Esophagus muscularis mucosa (tissue), 3 donors: ENCODE data around the gene ABHD12.

Experiments
- EP300 ChIP-seq: sonication (generic); formaldehyde crosslinking; IDR thresholded peaks from one replicate; pipeline ENCODE4 v1.6.1; 2017; ENCODE audit warnings: antibody characterized with exemption
- TF ChIP-seq, protein P1 (sequence below), 3 experiments: fragments of 200-600 bp in 2 of 3; fragments of 450-650 bp in 1 of 3; sonication (generic) in 2 of 3; IDR thresholded peaks; one replicate each; pipeline ENCODE4 v1.5.1; 2017 to 2019; ENCODE audit warnings: antibody characterized with exemption in 3 of 3, mild to moderate bottlenecking in 2 of 3, moderate library complexity in 1 of 3

DNA sequence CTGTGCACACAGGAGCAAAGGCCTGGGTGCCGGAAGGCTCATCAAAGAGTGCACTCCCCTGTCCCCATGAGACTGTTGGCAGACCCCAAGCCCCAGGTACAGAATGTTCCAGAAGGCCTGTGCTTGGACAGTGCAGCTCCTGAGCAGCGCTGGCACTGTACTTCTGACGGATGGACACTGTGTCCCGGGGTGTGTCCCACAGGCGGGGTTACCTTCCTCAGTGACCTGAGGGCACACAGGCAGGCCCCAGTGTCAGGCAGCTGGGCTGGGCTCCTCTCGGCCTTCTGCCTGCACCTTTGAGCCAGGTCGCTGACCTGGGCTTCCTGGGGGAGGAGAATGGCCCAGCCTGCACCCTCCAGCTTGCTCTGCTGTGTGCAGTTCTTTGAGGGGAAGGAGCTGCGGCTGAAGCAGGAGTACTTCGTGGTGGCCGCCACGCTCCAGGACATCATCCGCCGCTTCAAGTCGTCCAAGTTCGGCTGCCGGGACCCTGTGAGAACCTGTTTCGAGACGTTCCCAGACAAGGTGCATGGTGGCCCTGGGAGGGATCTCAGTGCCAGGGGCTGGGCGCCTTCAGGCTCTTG lies 112.6 kb downstream of the ABHD12 start:
- TF ChIP-seq, protein P1, sequence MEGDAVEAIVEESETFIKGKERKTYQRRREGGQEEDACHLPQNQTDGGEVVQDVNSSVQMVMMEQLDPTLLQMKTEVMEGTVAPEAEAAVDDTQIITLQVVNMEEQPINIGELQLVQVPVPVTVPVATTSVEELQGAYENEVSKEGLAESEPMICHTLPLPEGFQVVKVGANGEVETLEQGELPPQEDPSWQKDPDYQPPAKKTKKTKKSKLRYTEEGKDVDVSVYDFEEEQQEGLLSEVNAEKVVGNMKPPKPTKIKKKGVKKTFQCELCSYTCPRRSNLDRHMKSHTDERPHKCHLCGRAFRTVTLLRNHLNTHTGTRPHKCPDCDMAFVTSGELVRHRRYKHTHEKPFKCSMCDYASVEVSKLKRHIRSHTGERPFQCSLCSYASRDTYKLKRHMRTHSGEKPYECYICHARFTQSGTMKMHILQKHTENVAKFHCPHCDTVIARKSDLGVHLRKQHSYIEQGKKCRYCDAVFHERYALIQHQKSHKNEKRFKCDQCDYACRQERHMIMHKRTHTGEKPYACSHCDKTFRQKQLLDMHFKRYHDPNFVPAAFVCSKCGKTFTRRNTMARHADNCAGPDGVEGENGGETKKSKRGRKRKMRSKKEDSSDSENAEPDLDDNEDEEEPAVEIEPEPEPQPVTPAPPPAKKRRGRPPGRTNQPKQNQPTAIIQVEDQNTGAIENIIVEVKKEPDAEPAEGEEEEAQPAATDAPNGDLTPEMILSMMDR (IDR thresholded peaks at IDR 0.05), result no peak
- no peak for TF ChIP-seq EP300
